HepG2 (cell line): ENCODE measurements around the gene TBX6. TPM values are rescaled to one million over a fixed set of nuclear protein-coding genes. Genes with fewer than 3 reads are reported as not detected.

Experiments
- BORCS8-MEF2B ChIP-seq: sonication (generic); formaldehyde crosslinking; IDR thresholded peaks from 2 replicates; pipeline ENCODE4 v1.8.0; 2022; ENCODE audit warnings: mild to moderate bottlenecking, missing genetic modification reagents
- CBFB ChIP-seq: sonication (generic); formaldehyde crosslinking; IDR thresholded peaks from 2 replicates; pipeline ENCODE4 v1.4.0; 2020; ENCODE audit warnings: missing genetic modification reagents
- CREB1 ChIP-seq, 2 experiments: fragments of 450-650 bp in 1 of 2; IDR thresholded peaks; 2 replicates each; pipeline ENCODE4 v1.6.1; 2016 to 2017; ENCODE audit warnings: control low read depth in 1 of 2, mild to moderate bottlenecking in 1 of 2, missing compliant biosample characterization in 1 of 2, missing genetic modification characterization in 1 of 2
- E2F1 ChIP-seq: sonication (generic); formaldehyde crosslinking; IDR thresholded peaks from 2 replicates; pipeline ENCODE4 v1.5.0; 2020; ENCODE audit warnings: missing genetic modification reagents
- IKZF1 ChIP-seq: fragments of 450-650 bp; IDR thresholded peaks from 2 replicates; pipeline ENCODE4 v1.7.1; 2016
- KDM5B ChIP-seq: sonication (generic); formaldehyde crosslinking; IDR thresholded peaks from 2 replicates; pipeline ENCODE4 v1.4.0; 2020; ENCODE audit warnings: missing genetic modification reagents, mild to moderate bottlenecking, borderline replicate concordance
- MLLT10 ChIP-seq: sonication (generic); formaldehyde crosslinking; IDR thresholded peaks from 2 replicates; pipeline ENCODE4 v1.4.0; 2020; ENCODE audit warnings: missing genetic modification reagents
- RNF219 ChIP-seq: sonication (generic); formaldehyde crosslinking; IDR thresholded peaks from 2 replicates; pipeline ENCODE4 v1.5.0; 2020; ENCODE audit warnings: mild to moderate bottlenecking, missing genetic modification reagents
- SMYD3 ChIP-seq: sonication (generic); formaldehyde crosslinking; IDR thresholded peaks from 2 replicates; pipeline ENCODE4 v1.8.1; 2023; ENCODE audit warnings: mild to moderate bottlenecking, missing genetic modification reagents
- TCF7 ChIP-seq: sonication (generic); IDR thresholded peaks from 2 replicates; pipeline ENCODE4 v1.6.1; 2016; ENCODE audit warnings: antibody characterized with exemption, low read depth
- TFDP2 ChIP-seq: sonication (generic); formaldehyde crosslinking; IDR thresholded peaks from 2 replicates; pipeline ENCODE4 v1.4.0; 2020; ENCODE audit warnings: missing genetic modification reagents
- TGIF2 ChIP-seq: IDR thresholded peaks from 2 replicates; pipeline ENCODE4 v1.6.1; 2016; ENCODE audit warnings: control low read depth, missing compliant biosample characterization
- THAP7 ChIP-seq: sonication (generic); formaldehyde crosslinking; IDR thresholded peaks from 2 replicates; pipeline ENCODE4 v1.8.1; 2023; ENCODE audit warnings: mild to moderate bottlenecking, missing genetic modification reagents
- ZBTB1 ChIP-seq: sonication (generic); formaldehyde crosslinking; IDR thresholded peaks from 2 replicates; pipeline ENCODE4 v1.4.0; 2020; ENCODE audit warnings: missing genetic modification reagents, borderline replicate concordance
- ZNF121 ChIP-seq: sonication (generic); formaldehyde crosslinking; IDR thresholded peaks from 2 replicates; pipeline ENCODE4 v1.5.0; 2020; ENCODE audit warnings: mild to moderate bottlenecking, missing genetic modification reagents
- ZNF251 ChIP-seq: sonication (generic); formaldehyde crosslinking; IDR thresholded peaks from 2 replicates; pipeline ENCODE4 v1.9.0; 2021; ENCODE audit warnings: mild to moderate bottlenecking, missing genetic modification reagents
- ZNF274 ChIP-seq: sonication (generic); formaldehyde crosslinking; IDR thresholded peaks from 2 replicates; pipeline ENCODE4 v1.5.1; 2020; ENCODE audit warnings: mild to moderate bottlenecking, missing genetic modification reagents
- ZNF354B ChIP-seq: sonication (generic); formaldehyde crosslinking; IDR thresholded peaks from 2 replicates; pipeline ENCODE4 v1.8.0; 2022; ENCODE audit warnings: mild to moderate bottlenecking, missing genetic modification reagents
- ZNF414 ChIP-seq: sonication (generic); formaldehyde crosslinking; IDR thresholded peaks from 2 replicates; pipeline ENCODE4 v1.5.0; 2020; ENCODE audit warnings: missing genetic modification reagents
- ZNF674 ChIP-seq: sonication (generic); formaldehyde crosslinking; IDR thresholded peaks from 2 replicates; pipeline ENCODE4 v1.5.0; 2020; ENCODE audit warnings: low read depth, mild to moderate bottlenecking, missing genetic modification reagents
- ZNF788 ChIP-seq: sonication (generic); formaldehyde crosslinking; IDR thresholded peaks from 2 replicates; pipeline ENCODE4 v1.5.0; 2020; ENCODE audit warnings: mild to moderate bottlenecking, missing genetic modification reagents, borderline replicate concordance
- ZNF839 ChIP-seq: sonication (generic); formaldehyde crosslinking; IDR thresholded peaks from 2 replicates; pipeline ENCODE4 v1.4.0; 2020; ENCODE audit warnings: missing genetic modification reagents, mild to moderate bottlenecking, borderline replicate concordance
- ZSCAN29 ChIP-seq: sonication (generic); formaldehyde crosslinking; conservative IDR thresholded peaks from 2 replicates; pipeline ENCODE4 v1.4.0; 2020; ENCODE audit warnings: mild to moderate bottlenecking, missing genetic modification reagents
- polyA plus RNA-seq, 8 experiments: library from polyadenylated mRNA; depleted of rRNA in 3 of 8; stranded (reverse) in 7 of 8; unstranded in 1 of 8; fragments of >200 nt; fragmentation: Illumina TruSeq in 4 of 8; extraction: Trizol in 4 of 8; gene quantifications; 2 replicates each; pipeline versions ENCODE4 v1.2.1 to v1.2.3, GENCODE V29; 2011 to 2016; ENCODE audit warnings: low read depth in 4 of 8, missing spikeins in 1 of 8, mixed read lengths in 1 of 8; ENCODE audit not compliant: insufficient read depth in 1 of 8
- total RNA-seq, 5 experiments: library from RNA; depleted of rRNA; stranded (reverse); fragments of >200 nt; fragmentation: Illumina TruSeq; extraction: Trizol; gene quantifications; 2 replicates each; pipeline ENCODE4 v1.2.3, GENCODE V29; 2016; ENCODE audit warnings: low read depth in 1 of 5
- TF ChIP-seq, protein P1 (sequence below): fragments of 450-650 bp; IDR thresholded peaks from 2 replicates; pipeline ENCODE4 v1.6.1; 2017

The TBX6 gene
- total and polyA plus RNA-seq, 2 of the 13 experiments (the other 11 are each of a cell fraction or from before 2014, with no cell fraction given) = 0.24 to 0.42 TPM

- TF ChIP-seq E2F1 (CRISPR knock-in tag) (no peak), RNF219 (no peak), ZNF839 (no peak), KDM5B (CRISPR knock-in tag) (no peak), CREB1 (IDR thresholded peaks at IDR 0.05) (no peak), CREB1 (CRISPR knock-in tag; IDR thresholded peaks at IDR 0.05) (no peak), BORCS8-MEF2B (CRISPR knock-in tag) (no peak), TCF7 (no peak), CBFB (0 out of 2 replicates have a peak, but pooled peaks have one; percentile 8), ZNF121 (CRISPR knock-in tag) (peak; percentile 5; the same call in 1 of the 2 replicates), ZNF354B (CRISPR knock-in tag) (0 out of 2 replicates have a peak, but pooled peaks have one; percentile 61), ZNF414 (no peak), TFDP2 (no peak; the same call in 1 of the 2 replicates), ZNF674 (CRISPR knock-in tag) (0 out of 2 replicates have a peak, but pooled peaks have one; percentile 31), IKZF1 (no peak), MLLT10 (no peak), ZSCAN29 (CRISPR knock-in tag) (no peak), SMYD3 (no peak), TGIF2 (no peak), ZNF251 (CRISPR knock-in tag) (0 out of 2 replicates have a peak, but pooled peaks have one; percentile 49), THAP7 (CRISPR knock-in tag) (0 out of 2 replicates have a peak, but pooled peaks have one; percentile 80), ZBTB1 (no peak), ZNF788 (CRISPR knock-in tag) (no peak), ZNF274 (CRISPR knock-in tag) (no peak)
- TF ChIP-seq, protein P1, sequence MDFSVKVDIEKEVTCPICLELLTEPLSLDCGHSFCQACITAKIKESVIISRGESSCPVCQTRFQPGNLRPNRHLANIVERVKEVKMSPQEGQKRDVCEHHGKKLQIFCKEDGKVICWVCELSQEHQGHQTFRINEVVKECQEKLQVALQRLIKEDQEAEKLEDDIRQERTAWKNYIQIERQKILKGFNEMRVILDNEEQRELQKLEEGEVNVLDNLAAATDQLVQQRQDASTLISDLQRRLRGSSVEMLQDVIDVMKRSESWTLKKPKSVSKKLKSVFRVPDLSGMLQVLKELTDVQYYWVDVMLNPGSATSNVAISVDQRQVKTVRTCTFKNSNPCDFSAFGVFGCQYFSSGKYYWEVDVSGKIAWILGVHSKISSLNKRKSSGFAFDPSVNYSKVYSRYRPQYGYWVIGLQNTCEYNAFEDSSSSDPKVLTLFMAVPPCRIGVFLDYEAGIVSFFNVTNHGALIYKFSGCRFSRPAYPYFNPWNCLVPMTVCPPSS = no peak
These were observed 21.4 kb upstream of the TBX6 start, which contains the start of gene GDPD3 (continued) for GRCh38 chr16:30113031-30113710.
